Testis (tissue), 2 donors: Measurements from ENCODE around the gene OR10A5.

Experiments used
- POLR2A ChIP-seq: fragments of 450-650 bp; IDR thresholded peaks from one replicate; pipeline ENCODE4 v1.6.1; 2017; ENCODE audit warnings: antibody characterized with exemption, mild to moderate bottlenecking, moderate library complexity
- TF ChIP-seq, protein P1 (sequence below), 3 experiments: fragments of 450-650 bp in 2 of 3; fragments of 200-600 bp in 1 of 3; sonication (generic) in 1 of 3; IDR thresholded peaks; one replicate each; pipeline ENCODE4 v1.5.1; 2016 to 2019; ENCODE audit warnings: antibody characterized with exemption in 3 of 3, mild to moderate bottlenecking in 2 of 3, moderate library complexity in 1 of 3

DNA sequence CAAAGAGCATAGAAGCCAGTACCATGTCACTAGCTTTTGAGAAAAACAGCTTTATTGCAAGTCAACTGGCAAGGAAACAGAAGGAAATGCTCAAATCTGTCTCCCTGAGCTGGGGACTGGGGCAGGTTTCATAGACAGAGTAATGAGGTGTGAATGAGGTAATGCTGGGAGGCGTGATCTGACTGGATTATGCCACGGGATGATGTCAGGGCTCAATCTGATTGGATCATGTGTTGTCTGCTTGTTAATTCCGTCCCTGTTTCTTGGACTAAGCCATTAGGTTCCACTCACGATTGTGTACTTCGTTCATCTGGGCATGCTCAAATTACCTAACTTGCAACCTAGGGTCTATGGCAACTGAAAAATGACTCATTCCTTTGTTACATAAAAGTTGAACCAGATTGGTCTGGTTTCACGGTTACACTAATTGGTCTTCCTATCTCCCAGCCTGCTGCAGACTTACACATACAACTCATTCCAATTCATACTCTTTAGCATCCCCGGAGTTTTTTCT lies 20.2 kb upstream of the OR10A5 start:
- TF ChIP-seq, protein P1, sequence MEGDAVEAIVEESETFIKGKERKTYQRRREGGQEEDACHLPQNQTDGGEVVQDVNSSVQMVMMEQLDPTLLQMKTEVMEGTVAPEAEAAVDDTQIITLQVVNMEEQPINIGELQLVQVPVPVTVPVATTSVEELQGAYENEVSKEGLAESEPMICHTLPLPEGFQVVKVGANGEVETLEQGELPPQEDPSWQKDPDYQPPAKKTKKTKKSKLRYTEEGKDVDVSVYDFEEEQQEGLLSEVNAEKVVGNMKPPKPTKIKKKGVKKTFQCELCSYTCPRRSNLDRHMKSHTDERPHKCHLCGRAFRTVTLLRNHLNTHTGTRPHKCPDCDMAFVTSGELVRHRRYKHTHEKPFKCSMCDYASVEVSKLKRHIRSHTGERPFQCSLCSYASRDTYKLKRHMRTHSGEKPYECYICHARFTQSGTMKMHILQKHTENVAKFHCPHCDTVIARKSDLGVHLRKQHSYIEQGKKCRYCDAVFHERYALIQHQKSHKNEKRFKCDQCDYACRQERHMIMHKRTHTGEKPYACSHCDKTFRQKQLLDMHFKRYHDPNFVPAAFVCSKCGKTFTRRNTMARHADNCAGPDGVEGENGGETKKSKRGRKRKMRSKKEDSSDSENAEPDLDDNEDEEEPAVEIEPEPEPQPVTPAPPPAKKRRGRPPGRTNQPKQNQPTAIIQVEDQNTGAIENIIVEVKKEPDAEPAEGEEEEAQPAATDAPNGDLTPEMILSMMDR (IDR thresholded peaks at IDR 0.05), result no peak
- no peak for TF ChIP-seq POLR2A
